Measurements from ENCODE around the gene RAC2.
"Not testable (repeated sequence)": the region's sequence is repeated elsewhere in the genome, so short reads cannot be mapped to it uniquely, and the experiment has no call there.

RAC2 gene

GRCh38 chr22:37258005-37258752, 14.1 kb upstream of the RAC2 start:
- in situ Hi-C loops (cut with HindIII; ENCODE audit: low sequenced_read_pairs) = no loop called here

- in situ Hi-C loops (cut with HindIII; ENCODE audit: low sequenced_read_pairs) = no loop called here
Measured at GRCh38 chr22:37256075-37256726, 12.1 kb upstream of the RAC2 start.

- in situ Hi-C loops (cut with HindIII; ENCODE audit: low sequenced_read_pairs) = no loop called here
Measured at GRCh38 chr22:37255558-37256006, 11.5 kb upstream of the RAC2 start.

GRCh38 chr22:37254867-37255233, 10.8 kb upstream of the RAC2 start:
- in situ Hi-C loops (cut with HindIII; ENCODE audit: low sequenced_read_pairs) = no loop called here

- in situ Hi-C loops (cut with HindIII; ENCODE audit: low sequenced_read_pairs) = no loop called here
Measured at GRCh38 chr22:37254209-37254866, 10.3 kb upstream of the RAC2 start.

DNA sequence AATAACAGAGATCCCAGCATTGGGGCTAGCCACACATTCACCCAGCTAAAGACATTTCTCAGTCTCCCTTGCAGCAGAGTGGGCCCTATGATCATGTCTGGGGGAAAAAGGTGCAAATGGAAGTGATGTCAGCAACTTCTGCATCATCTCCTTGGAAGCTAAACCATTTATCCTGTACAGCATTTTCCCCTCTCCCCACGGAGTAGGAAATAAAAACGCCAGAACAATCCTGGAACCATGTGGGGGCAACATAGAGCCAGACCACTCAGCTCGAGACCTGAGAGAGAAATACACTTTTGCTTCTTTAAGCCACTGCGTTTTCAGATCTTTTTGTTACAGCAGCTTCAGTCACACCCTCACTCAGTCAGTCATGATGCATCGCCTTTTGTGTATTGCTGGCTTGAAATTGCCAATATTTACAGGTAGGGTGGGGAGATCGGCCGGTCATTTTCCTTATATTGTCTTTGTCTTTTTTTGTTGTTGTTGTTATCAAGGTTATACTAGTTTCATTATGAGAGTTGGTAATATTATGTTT, 9.1 kb upstream of the RAC2 start:
- in situ Hi-C loops (cut with HindIII; ENCODE audit: low sequenced_read_pairs) = no loop called here

DNA sequence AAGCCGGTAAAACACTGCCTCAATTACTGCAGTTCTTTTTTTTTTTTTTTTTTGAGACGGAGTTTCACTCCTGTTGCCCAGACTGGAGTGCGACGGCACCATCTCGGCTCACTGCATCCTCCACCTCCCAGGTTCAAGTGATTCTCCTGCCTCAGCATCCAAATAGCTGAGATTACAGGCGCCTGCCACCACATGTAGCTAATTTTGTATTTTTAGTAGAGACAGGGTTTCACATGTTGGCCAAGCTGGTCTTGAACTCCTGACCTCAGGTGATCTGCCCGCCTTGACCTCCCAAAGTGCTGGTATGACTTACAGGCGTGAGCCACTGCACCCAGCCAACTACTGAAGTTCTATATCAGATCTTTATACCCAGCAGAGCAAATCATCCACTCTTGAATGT, 7.8 kb upstream of the RAC2 start:
- in situ Hi-C loops (cut with HindIII; ENCODE audit: low sequenced_read_pairs) = not testable (repeated sequence)

DNA sequence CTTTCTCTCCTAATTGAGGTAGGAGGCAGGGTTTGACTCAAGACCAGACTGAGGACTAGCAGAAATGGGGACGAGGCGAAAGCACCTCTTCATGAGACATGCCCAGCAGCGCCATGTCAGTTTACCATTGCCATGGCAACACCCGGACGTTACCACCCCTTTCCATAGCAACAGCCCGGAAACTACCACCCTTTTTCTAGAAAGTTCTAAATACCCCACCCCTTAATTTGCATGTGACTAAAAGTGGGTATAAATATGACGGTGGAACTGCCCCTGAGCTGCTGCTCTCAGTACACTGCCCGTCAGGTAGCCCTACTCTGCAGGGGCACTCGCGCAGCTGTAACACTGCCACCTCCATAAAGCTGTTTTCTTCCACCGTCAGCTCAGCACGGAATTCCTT, 5.9 kb upstream of the RAC2 start:
- in situ Hi-C loops (cut with HindIII; ENCODE audit: low sequenced_read_pairs) = no loop called here

GRCh38 chr22:37248251-37248650, 4.2 kb upstream of the RAC2 start:
- in situ Hi-C loops (cut with HindIII; ENCODE audit: low sequenced_read_pairs) = no loop called here

- in situ Hi-C loops (cut with HindIII; ENCODE audit: low sequenced_read_pairs) = no loop called here
Measured at GRCh38 chr22:37245740-37246139, 1.7 kb upstream of the RAC2 start.

GRCh38 chr22:37244922-37245722, 1.1 kb upstream of the RAC2 start:
- in situ Hi-C loops (cut with HindIII; ENCODE audit: low sequenced_read_pairs) = no loop called here

DNA sequence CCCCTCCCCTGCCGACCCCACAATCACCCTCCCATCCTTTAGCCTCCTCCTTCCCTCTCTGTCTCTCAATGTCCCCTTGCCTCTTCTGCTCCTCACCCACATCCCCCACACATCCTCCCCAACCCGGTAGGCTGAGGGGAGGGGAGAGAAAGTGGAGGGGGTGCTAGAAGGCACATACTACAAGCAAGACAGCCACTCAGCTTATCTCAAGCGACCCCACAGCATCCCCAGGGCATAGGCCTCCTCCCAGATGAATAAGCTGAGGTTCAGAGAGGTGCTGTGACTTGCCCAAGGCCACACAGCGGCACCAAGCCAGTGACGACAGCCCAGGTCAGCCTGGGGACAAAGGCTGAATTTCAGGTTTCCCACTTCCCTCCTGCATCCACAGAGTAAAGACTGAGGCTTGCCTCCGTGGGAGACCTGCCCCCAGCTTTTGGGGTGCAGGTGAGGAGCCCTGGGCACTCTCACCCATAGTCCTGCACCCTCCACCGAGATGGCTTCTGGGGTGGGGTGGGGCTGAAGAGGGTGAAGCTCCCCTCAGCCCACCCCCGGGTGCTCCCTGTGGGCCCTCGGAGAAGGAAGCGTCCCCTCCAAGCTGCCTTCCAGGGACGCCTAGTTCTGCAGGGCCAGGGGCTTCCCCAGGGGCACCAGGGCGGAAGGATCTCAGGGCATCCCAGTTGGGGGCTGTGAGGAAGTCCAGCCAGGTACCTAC, 511 bp downstream of the RAC2 start:
- in situ Hi-C loops (cut with HindIII; ENCODE audit: low sequenced_read_pairs) = no loop called here

DNA sequence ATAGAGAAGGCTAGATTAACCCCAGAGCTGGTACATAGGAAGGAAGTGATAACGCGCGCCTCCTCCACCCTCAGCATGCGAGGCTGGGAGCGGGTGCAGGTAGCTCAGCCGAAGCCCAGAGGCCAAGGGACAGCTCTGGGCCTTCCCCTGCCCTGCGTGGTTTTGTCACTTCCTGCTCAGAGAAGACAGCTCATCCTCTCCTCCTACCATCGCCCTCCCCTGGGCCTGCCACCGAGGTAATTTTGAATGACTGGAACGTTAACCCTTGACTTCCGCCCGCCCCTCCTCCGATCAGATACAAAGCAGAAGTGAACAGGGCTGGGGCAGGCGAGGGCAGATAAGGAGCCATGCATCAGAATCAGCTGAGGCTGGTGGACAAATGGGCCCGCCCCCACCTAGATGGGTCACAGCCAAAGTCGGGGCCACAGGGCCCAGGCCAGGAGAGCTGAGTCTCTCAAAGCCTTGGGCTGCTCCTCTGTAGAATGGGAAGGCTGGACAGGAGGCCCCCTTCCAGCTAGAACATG, 1.6 kb downstream of the RAC2 start:
- in situ Hi-C loops (cut with HindIII; ENCODE audit: low sequenced_read_pairs) = no loop called here

- in situ Hi-C loops (cut with HindIII; ENCODE audit: low sequenced_read_pairs) = no loop called here
Measured at GRCh38 chr22:37241351-37242142, 2.5 kb downstream of the RAC2 start.

DNA sequence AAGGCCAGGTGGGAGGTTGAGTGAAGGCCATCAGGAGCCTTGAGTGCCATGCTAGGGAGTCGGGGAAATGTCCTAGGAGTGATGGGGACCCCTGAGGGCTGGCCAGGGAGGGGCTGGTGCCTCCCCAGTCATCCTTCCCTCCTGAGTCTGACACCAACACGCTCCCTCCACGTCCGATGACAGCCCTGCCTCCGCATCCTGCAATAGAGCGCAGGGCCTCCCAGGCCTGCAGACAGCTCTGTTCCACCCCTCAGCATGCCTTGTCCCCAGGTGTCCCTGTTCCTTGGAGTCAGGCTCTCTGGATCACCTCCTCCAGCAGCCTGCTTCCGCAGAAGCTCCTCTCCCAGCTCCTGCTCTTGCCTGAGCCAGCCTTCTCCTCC, 3.1 kb downstream of the RAC2 start:
- in situ Hi-C loops (cut with HindIII; ENCODE audit: low sequenced_read_pairs) = no loop called here

DNA sequence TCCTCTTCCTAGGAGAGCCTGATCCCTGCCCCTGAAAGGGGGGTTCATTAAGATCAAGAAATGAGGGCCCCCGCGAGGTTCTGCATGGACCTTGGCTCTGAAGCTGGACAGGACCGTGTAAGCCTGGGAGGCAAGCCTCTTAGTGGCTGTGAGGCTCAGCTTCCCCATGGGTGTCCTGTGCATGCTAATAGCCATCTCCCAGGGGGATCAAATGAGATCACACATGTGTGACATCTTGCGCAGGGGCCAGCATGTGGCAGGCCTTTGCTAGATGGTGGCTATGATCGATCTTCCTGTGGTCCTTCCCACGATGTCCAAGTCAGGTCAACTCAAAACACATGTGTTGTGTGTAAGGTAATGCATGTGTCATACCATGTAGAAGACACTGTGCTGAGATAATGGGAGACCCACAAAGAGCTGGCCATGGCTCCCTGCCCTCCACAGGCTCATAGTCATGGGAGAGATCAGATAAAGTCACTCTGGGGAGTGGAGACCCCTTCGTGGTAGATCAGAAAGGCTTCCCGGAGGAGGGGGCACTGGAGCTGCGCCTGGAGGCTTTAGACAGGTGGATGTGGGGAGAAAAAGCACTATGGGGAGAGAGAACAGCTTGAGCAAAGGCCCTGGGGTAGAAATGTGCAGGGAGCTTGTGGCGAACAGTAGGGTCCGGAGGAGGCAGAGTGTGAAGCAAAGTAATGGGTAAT, 3.7 kb downstream of the RAC2 start:
- in situ Hi-C loops (cut with HindIII; ENCODE audit: low sequenced_read_pairs) = no loop called here

DNA sequence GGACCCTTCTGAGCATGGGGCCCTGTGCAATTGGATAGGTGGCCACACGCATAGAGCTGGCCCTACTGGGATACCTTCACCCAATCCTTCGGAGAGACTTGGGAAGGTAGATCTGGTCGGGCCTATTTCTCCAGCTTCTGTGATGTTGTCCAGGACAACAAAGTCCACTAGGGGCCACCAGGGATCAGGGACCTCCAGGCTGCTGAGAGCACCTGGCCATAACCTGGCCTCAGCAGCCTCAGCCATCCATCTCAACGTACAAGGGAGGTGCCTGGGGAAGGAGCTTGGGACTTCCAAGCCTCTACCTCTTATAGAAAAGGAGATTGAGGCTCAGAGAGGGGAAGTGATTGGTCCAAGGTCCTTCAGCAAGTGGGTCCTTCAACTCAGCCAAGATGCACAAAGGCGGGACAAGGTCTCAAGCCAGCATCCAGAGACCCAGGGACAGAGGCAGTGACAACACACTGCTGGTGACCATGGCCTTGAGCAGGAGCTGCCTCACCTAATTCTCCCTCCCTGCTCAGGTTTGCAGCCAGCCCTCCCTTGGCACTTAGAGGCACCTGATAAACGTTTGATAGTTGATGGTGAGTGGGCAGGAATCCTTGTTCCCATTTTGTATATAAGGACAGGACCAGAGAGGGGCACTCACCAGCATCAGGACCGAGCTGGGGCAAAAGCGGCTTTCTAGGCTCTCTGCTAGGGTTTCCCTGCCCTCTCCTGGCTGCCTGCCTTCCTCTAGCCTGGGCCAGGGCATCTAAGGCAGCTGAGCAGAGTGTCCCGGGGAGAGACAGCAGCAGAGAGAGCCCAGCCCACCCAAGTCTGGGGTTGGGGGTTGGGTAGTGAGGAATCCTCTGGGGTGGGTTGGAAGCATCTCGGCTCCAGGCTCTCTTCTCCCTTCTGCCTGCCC, 4.5 kb downstream of the RAC2 start:
- in situ Hi-C loops (cut with HindIII; ENCODE audit: low sequenced_read_pairs) = no loop called here

Measured in DLD1 (cell line).